ENCODE results near the gene FUCA2. TPM values are rescaled to one million over a fixed set of nuclear protein-coding genes. Genes with fewer than 3 reads are reported as not detected.
"Not testable (repeated sequence)": the region's sequence is repeated elsewhere in the genome, so short reads cannot be mapped to it uniquely, and the experiment has no call there.

FUCA2 gene
- total RNA-seq, 2 donors from 2014 or later: 58.6 to 59.3 TPM

GRCh38 chr6:143471822-143472221 lies 39.7 kb downstream of the FUCA2 start:
- peaks cover 15% of the 10 kb centered on the region for H3K36me3 Mint-ChIP-seq (ENCODE audit: low read depth)
- no peaks in the 10 kb centered on the region for H3K27me3 Mint-ChIP-seq (ENCODE audit: insufficient read depth)
- TF ChIP-seq CTCF (conservative IDR thresholded peaks at IDR 0.05): no peak
- H3K27me3 ChIP-seq (ENCODE audit: control insufficient read depth, insufficient read depth, low read length, poor library complexity, severe bottlenecking): no peaks in the 10 kb centered on the region
- no peak for DNase-seq
- H3K4me1 ChIP-seq (ENCODE audit: control insufficient read depth, insufficient read depth, low read length): no peaks in the 10 kb centered on the region
- H3K9me3 ChIP-seq (ENCODE audit: control insufficient read depth, low read length): no peaks in the 10 kb centered on the region
- no peak overlapping the region for H3K9ac ChIP-seq (ENCODE audit: extremely low read depth, low read length, poor library complexity, severe bottlenecking)
- H3K9me3 Mint-ChIP-seq: no peaks in the 10 kb centered on the region
- H3K36me3 ChIP-seq (ENCODE audit: control insufficient read depth, insufficient read depth, low read length): peaks cover 4% of the 10 kb centered on the region
- H3K4me3 Mint-ChIP-seq: no peak overlapping the region
- WGBS, 2 experiments (ENCODE audit: insufficient coverage in 1 of 2, insufficient read length in 1 of 2): 100% methylated on average over 1 of the region's 1 CpG
- H3K27ac ChIP-seq (ENCODE audit: low read depth, low read length): no peak overlapping the region
- H3K4me3 ChIP-seq (ENCODE audit: low read length): no peak overlapping the region
- H3K4me1 Mint-ChIP-seq: no peaks in the 10 kb centered on the region
- H3K27ac Mint-ChIP-seq: no peak overlapping the region

DNA sequence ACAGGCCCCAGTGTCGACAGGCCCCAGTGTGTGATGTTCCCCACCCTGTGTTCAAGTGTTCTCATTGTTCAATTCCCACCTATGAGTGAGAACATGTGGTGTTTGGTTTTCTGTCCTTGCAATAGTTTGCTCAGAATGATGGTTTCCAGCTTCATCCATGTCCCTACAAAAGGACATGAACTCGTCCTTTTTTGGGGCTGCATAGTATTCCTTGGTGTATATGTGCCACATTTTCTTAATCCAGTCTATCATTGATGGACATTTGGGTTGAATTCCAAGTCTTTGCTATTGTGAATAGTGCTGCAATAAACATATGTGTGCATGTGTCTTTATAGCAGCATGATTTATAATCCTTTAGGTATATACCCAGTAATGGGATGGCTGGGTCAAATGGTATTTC lies 42.7 kb downstream of the FUCA2 start:
- not testable (repeated sequence) for H3K27me3 Mint-ChIP-seq (ENCODE audit: insufficient read depth); H3K27me3 ChIP-seq (ENCODE audit: control insufficient read depth, insufficient read depth, low read length, poor library complexity, severe bottlenecking); H3K27ac Mint-ChIP-seq; H3K36me3 ChIP-seq (ENCODE audit: control insufficient read depth, insufficient read depth, low read length); H3K4me3 ChIP-seq (ENCODE audit: low read length); H3K9me3 ChIP-seq (ENCODE audit: control insufficient read depth, low read length); H3K9ac ChIP-seq (ENCODE audit: extremely low read depth, low read length, poor library complexity, severe bottlenecking); H3K36me3 Mint-ChIP-seq (ENCODE audit: low read depth); H3K27ac ChIP-seq (ENCODE audit: low read depth, low read length); H3K4me1 ChIP-seq (ENCODE audit: control insufficient read depth, insufficient read depth, low read length); H3K9me3 Mint-ChIP-seq; H3K4me3 Mint-ChIP-seq; DNase-seq; H3K4me1 Mint-ChIP-seq
- WGBS, 2 experiments (ENCODE audit: insufficient coverage in 1 of 2, insufficient read length in 1 of 2): 94 to 100% methylated on average over 1 of the region's 2 CpGs

- Histone ChIP-seq H3K4me1 (ENCODE audit: control insufficient read depth, insufficient read depth, low read length) (no peaks in the 10 kb centered on the region), H3K27me3 (ENCODE audit: control insufficient read depth, insufficient read depth, low read length, poor library complexity, severe bottlenecking) (no peaks in the 10 kb centered on the region), H3K9ac (ENCODE audit: extremely low read depth, low read length, poor library complexity, severe bottlenecking) (no peak overlapping the region), H3K27ac (ENCODE audit: low read depth, low read length) (no peak overlapping the region), H3K9me3 (ENCODE audit: control insufficient read depth, low read length) (no peaks in the 10 kb centered on the region), H3K36me3 (ENCODE audit: control insufficient read depth, insufficient read depth, low read length) (no peaks in the 10 kb centered on the region), H3K4me3 (ENCODE audit: low read length) (no peak overlapping the region)
- no peak overlapping the region for H3K4me3 Mint-ChIP-seq
- H3K36me3 Mint-ChIP-seq (ENCODE audit: low read depth): peaks cover under 1% of the 10 kb centered on the region
- H3K27ac Mint-ChIP-seq: no peak overlapping the region
- no peaks in the 10 kb centered on the region for H3K4me1 Mint-ChIP-seq
- no peak for DNase-seq
- no peaks in the 10 kb centered on the region for H3K27me3 Mint-ChIP-seq (ENCODE audit: insufficient read depth)
- no peaks in the 10 kb centered on the region for H3K9me3 Mint-ChIP-seq
- TF ChIP-seq CTCF (conservative IDR thresholded peaks at IDR 0.05): no peak
Measured at GRCh38 chr6:143468026-143468425, 43.5 kb downstream of the FUCA2 start.

- H3K36me3 ChIP-seq (ENCODE audit: control insufficient read depth, insufficient read depth, low read length): peaks cover 8% of the 10 kb centered on the region
- DNase-seq: no peak
- H3K36me3 Mint-ChIP-seq (ENCODE audit: low read depth): peaks cover 6% of the 10 kb centered on the region
- no peaks in the 10 kb centered on the region for H3K4me1 Mint-ChIP-seq
- no peak for TF ChIP-seq CTCF (conservative IDR thresholded peaks at IDR 0.05)
- H3K27me3 ChIP-seq (ENCODE audit: control insufficient read depth, insufficient read depth, low read length, poor library complexity, severe bottlenecking): no peaks in the 10 kb centered on the region
- H3K27me3 Mint-ChIP-seq (ENCODE audit: insufficient read depth): no peaks in the 10 kb centered on the region
- no peak overlapping the region for H3K27ac ChIP-seq (ENCODE audit: low read depth, low read length)
- 90 to 100% methylated on average over 2 of the region's 2 CpGs for WGBS, 2 experiments (ENCODE audit: insufficient coverage in 1 of 2, insufficient read length in 1 of 2)
- H3K9ac ChIP-seq (ENCODE audit: extremely low read depth, low read length, poor library complexity, severe bottlenecking): no peak overlapping the region
- no peak overlapping the region for H3K4me3 ChIP-seq (ENCODE audit: low read length)
- no peak overlapping the region for H3K4me3 Mint-ChIP-seq
- H3K9me3 Mint-ChIP-seq: no peaks in the 10 kb centered on the region
- H3K4me1 ChIP-seq (ENCODE audit: control insufficient read depth, insufficient read depth, low read length): no peaks in the 10 kb centered on the region
- no peaks in the 10 kb centered on the region for H3K9me3 ChIP-seq (ENCODE audit: control insufficient read depth, low read length)
- H3K27ac Mint-ChIP-seq: no peak overlapping the region
Measured at GRCh38 chr6:143465546-143465945, 46.0 kb downstream of the FUCA2 start.

All from endodermal cell (in vitro differentiated cells).